H9 (cell line): ENCODE data around the gene TOP3B. TPM values are rescaled to one million over a fixed set of nuclear protein-coding genes. Genes with fewer than 3 reads are reported as not detected.

Experiments used
- DNase-seq: peaks from one replicate; pipeline ENCODE4 v3.0.0-alpha.2; 2017
- H2AFZ ChIP-seq: one replicate; pipeline ENCODE4 v1.6.1; 2013; ENCODE audit warnings: mild to moderate bottlenecking, low read length, control low read depth, moderate library complexity
- H2AK5ac ChIP-seq: 2 replicates; pipeline ENCODE4 v1.6.1; 2013; ENCODE audit warnings: low read length, control low read depth, mixed read lengths; ENCODE audit not compliant: insufficient read length
- H2BK120ac ChIP-seq: one replicate; pipeline ENCODE4 v1.6.1; 2013; ENCODE audit warnings: low read depth, mild to moderate bottlenecking, low read length, control low read depth, inconsistent platforms; ENCODE audit not compliant: poor library complexity, severe bottlenecking
- H2BK12ac ChIP-seq: 2 replicates; pipeline ENCODE4 v1.6.1; 2013; ENCODE audit warnings: low read length, control low read depth, mixed read lengths, low read depth; ENCODE audit not compliant: insufficient read length
- H2BK15ac ChIP-seq: 2 replicates; pipeline ENCODE4 v1.6.1; 2013; ENCODE audit warnings: low read depth, low read length, control low read depth
- H2BK20ac ChIP-seq: one replicate; pipeline ENCODE4 v1.6.1; 2013; ENCODE audit warnings: low read depth, mild to moderate bottlenecking, low read length, control low read depth, inconsistent platforms; ENCODE audit not compliant: poor library complexity, severe bottlenecking
- H2BK5ac ChIP-seq: 2 replicates; pipeline ENCODE4 v1.6.1; 2013; ENCODE audit warnings: low read length, control low read depth, mixed read lengths; ENCODE audit not compliant: insufficient read length
- H3K14ac ChIP-seq: 2 replicates; pipeline ENCODE4 v1.6.1; 2013; ENCODE audit warnings: low read length, control low read depth; ENCODE audit not compliant: insufficient read depth
- H3K18ac ChIP-seq: 2 replicates; pipeline ENCODE4 v1.6.1; 2013; ENCODE audit warnings: low read depth, mild to moderate bottlenecking, mixed read lengths, low read length, control low read depth; ENCODE audit not compliant: insufficient read length
- H3K23ac ChIP-seq: 2 replicates; pipeline ENCODE4 v1.6.1; 2013; ENCODE audit warnings: low read length, control low read depth, mixed read lengths, low read depth; ENCODE audit not compliant: insufficient read length
- H3K23me2 ChIP-seq: 2 replicates; pipeline ENCODE4 v1.6.1; 2013; ENCODE audit warnings: low read depth, mild to moderate bottlenecking, mixed read lengths, low read length, control low read depth; ENCODE audit not compliant: insufficient read length, poor library complexity, severe bottlenecking
- H3K27ac ChIP-seq: 2 replicates; pipeline ENCODE4 v1.5.1; 2013; ENCODE audit warnings: low read length, control low read depth, mixed read lengths, low read depth; ENCODE audit not compliant: insufficient read length
- H3K27me3 ChIP-seq: 2 replicates; pipeline ENCODE4 v1.6.1; 2013; ENCODE audit warnings: low read length, control low read depth, inconsistent platforms; ENCODE audit not compliant: insufficient read depth
- H3K4ac ChIP-seq: 2 replicates; pipeline ENCODE4 v1.6.1; 2013; ENCODE audit warnings: low read depth, mild to moderate bottlenecking, control low read depth, inconsistent platforms, low read length, moderate library complexity
- H3K4me1 ChIP-seq: 2 replicates; pipeline ENCODE4 v1.6.1; 2013; ENCODE audit warnings: low read length, control low read depth, inconsistent platforms; ENCODE audit not compliant: insufficient read depth
- H3K4me2 ChIP-seq: 2 replicates; pipeline ENCODE4 v1.6.1; 2013; ENCODE audit warnings: low read length, control low read depth, mixed read lengths; ENCODE audit not compliant: insufficient read length, insufficient read depth
- H3K56ac ChIP-seq: 2 replicates; pipeline ENCODE4 v1.6.1; 2013; ENCODE audit warnings: low read depth, mild to moderate bottlenecking, mixed read lengths, low read length, control low read depth; ENCODE audit not compliant: insufficient read length
- H3K79me1 ChIP-seq: 2 replicates; pipeline ENCODE4 v1.6.1; 2013; ENCODE audit warnings: low read depth, mild to moderate bottlenecking, moderate library complexity, low read length, control low read depth, inconsistent platforms; ENCODE audit not compliant: insufficient read depth, poor library complexity, severe bottlenecking
- H3K79me2 ChIP-seq: 2 replicates; pipeline ENCODE4 v1.6.1; 2013; ENCODE audit warnings: low read length, control low read depth, inconsistent platforms; ENCODE audit not compliant: insufficient read depth
- H3K9ac ChIP-seq: 2 replicates; pipeline ENCODE4 v1.6.1; 2013; ENCODE audit warnings: low read length, control low read depth, mixed read lengths; ENCODE audit not compliant: insufficient read length; ENCODE audit errors: extremely low read depth
- H3K9me3 ChIP-seq: one replicate; pipeline ENCODE4 v1.6.1; 2013; ENCODE audit warnings: low read depth, low read length, inconsistent platforms; ENCODE audit not compliant: control insufficient read depth
- H3T11ph ChIP-seq: one replicate; pipeline ENCODE4 v1.6.1; 2013; ENCODE audit warnings: mild to moderate bottlenecking, low read length, control low read depth, inconsistent platforms
- H4K20me1 ChIP-seq: one replicate; pipeline ENCODE4 v1.6.1; 2013; ENCODE audit not compliant: control insufficient read depth, insufficient read length, insufficient read depth
- H4K5ac ChIP-seq: 2 replicates; pipeline ENCODE4 v1.6.1; 2013; ENCODE audit warnings: low read depth, mild to moderate bottlenecking, mixed read lengths, low read length, control low read depth; ENCODE audit not compliant: insufficient read length
- H4K8ac ChIP-seq: replicated peaks from 2 replicates; pipeline ENCODE4 v1.6.1; 2013; ENCODE audit warnings: low read length, control low read depth, mixed read lengths, low read depth; ENCODE audit not compliant: insufficient read length
- H4K91ac ChIP-seq: 2 replicates; pipeline ENCODE4 v1.6.1; 2013; ENCODE audit warnings: low read depth, mild to moderate bottlenecking, moderate library complexity, mixed read lengths, low read length, control low read depth; ENCODE audit not compliant: insufficient read length
- H3K27ac Mint-ChIP-seq, 3 experiments: 2 replicates in 2 of 3; 3 replicates in 1 of 3; pipeline ENCODE4 v1.8.0; 2020 to 2021; ENCODE audit warnings: mixed read lengths in 3 of 3, mild to moderate bottlenecking in 1 of 3, moderate library complexity in 1 of 3
- H3K27me3 Mint-ChIP-seq: 2 replicates; pipeline ENCODE4 v1.8.0; 2021; ENCODE audit warnings: low read depth, mild to moderate bottlenecking, moderate library complexity, mixed read lengths
- H3K36me3 Mint-ChIP-seq, 3 experiments: 2 replicates in 2 of 3; 3 replicates in 1 of 3; pipeline ENCODE4 v1.8.0; 2020 to 2021; ENCODE audit warnings: low read depth in 3 of 3, mixed read lengths in 3 of 3; ENCODE audit not compliant: insufficient read depth in 1 of 3
- H3K4me1 Mint-ChIP-seq, 2 experiments: 2 replicates each; pipeline ENCODE4 v1.8.0; 2020; ENCODE audit warnings: mixed read lengths in 2 of 2
- H3K4me3 Mint-ChIP-seq, 2 experiments: 2 replicates in 1 of 2; 3 replicates in 1 of 2; pipeline ENCODE4 v1.8.0; 2020 to 2021; ENCODE audit warnings: mild to moderate bottlenecking in 2 of 2, mixed read lengths in 2 of 2, moderate library complexity in 1 of 2
- H3K9me3 Mint-ChIP-seq, 2 experiments: 2 replicates in 1 of 2; 3 replicates in 1 of 2; pipeline ENCODE4 v1.8.0; 2020; ENCODE audit warnings: mild to moderate bottlenecking in 2 of 2, mixed read lengths in 2 of 2, moderate library complexity in 1 of 2
- WGBS: extraction: QIAGEN DNeasy Blood & Tissue Kit; methylation state at CpG from one replicate; pipeline ENCODE4 v1.1.7; 2013; ENCODE audit warnings: missing lambda C conversion rate, low lambda C conversion rate, mixed read lengths; ENCODE audit not compliant: insufficient read length; ENCODE audit errors: extremely low coverage; 5-methylcytosine and 5-hydroxymethylcytosine counted together
- total RNA-seq: library from RNA; stranded (reverse); gene quantifications from 2 replicates; pipeline ENCODE4 v1.2.1, GENCODE V29; 2021
- TF ChIP-seq, protein P1 (sequence below): fragments of 200-600 bp; sonication (generic); conservative IDR thresholded peaks from 3 replicates; pipeline ENCODE4 v1.8.0; 2021; ENCODE audit warnings: antibody characterized with exemption, mild to moderate bottlenecking

TOP3B gene
- total RNA-seq, 1 experiment from 2014 or later: 55.2 TPM

DNA sequence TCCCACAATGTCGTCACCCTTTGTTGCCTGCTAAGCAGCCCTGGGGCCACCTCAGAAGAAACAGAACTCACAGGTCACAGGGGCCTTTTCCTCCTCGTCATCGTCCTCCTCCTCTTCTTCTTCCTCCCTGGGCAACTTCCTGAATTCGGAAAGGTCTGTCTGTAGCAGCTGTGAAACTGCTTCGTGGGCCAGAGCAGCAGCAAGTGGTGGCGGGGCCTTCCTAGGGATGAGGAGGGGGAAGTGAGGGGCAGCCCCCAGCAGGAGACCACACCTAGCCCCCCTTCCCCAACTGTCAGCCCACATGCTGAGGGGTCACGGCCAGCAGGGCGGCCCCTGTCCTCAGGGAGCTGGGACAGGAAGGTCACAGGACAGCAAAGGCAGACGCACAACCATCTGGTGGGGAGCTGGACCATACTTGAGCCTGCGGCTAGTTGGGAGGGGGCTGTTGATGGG is 43.1 kb downstream of the TOP3B start:
- H2BK120ac ChIP-seq: no peak overlapping the region
- H3K4me1 ChIP-seq: no peaks in the 10 kb centered on the region
- H3K23ac ChIP-seq: no peak overlapping the region
- peaks cover 6 to 14% (median 8%) of the 10 kb centered on the region in 3 experiments; a peak in 6 of 7 replicates for H3K36me3 Mint-ChIP-seq
- TF ChIP-seq, protein P1, sequence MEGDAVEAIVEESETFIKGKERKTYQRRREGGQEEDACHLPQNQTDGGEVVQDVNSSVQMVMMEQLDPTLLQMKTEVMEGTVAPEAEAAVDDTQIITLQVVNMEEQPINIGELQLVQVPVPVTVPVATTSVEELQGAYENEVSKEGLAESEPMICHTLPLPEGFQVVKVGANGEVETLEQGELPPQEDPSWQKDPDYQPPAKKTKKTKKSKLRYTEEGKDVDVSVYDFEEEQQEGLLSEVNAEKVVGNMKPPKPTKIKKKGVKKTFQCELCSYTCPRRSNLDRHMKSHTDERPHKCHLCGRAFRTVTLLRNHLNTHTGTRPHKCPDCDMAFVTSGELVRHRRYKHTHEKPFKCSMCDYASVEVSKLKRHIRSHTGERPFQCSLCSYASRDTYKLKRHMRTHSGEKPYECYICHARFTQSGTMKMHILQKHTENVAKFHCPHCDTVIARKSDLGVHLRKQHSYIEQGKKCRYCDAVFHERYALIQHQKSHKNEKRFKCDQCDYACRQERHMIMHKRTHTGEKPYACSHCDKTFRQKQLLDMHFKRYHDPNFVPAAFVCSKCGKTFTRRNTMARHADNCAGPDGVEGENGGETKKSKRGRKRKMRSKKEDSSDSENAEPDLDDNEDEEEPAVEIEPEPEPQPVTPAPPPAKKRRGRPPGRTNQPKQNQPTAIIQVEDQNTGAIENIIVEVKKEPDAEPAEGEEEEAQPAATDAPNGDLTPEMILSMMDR: no peak
- H3K4me1 Mint-ChIP-seq: peaks cover 2 to 8% of the 10 kb centered on the region in 2 experiments
- no peak overlapping the region for H2BK12ac ChIP-seq
- no peak overlapping the region for H3T11ph ChIP-seq
- peaks cover 2% of the 10 kb centered on the region for H4K20me1 ChIP-seq
- peak overlapping the region in 1 of 3 experiments; percentile 1; a peak in 2 of 7 replicates for H3K27ac Mint-ChIP-seq
- DNase-seq: no peak
- no peaks in the 10 kb centered on the region for H3K79me1 ChIP-seq
- H3K27me3 Mint-ChIP-seq: no peaks in the 10 kb centered on the region; the same call in 1 of the 2 replicates
- H3K9me3 ChIP-seq: no peaks in the 10 kb centered on the region
- no peak overlapping the region for H3K14ac ChIP-seq
- no peak overlapping the region for H2BK15ac ChIP-seq
- no peak overlapping the region for H3K4me2 ChIP-seq
- H4K8ac ChIP-seq: no peak overlapping the region
- H3K18ac ChIP-seq: no peak overlapping the region
- no peaks in the 10 kb centered on the region for H3K27me3 ChIP-seq
- no CpG with 5 or more reads among the region's 10 CpGs for WGBS
- H3K4ac ChIP-seq: no peak overlapping the region
- H3K79me2 ChIP-seq: no peaks in the 10 kb centered on the region
- no peak overlapping the region for H2AFZ ChIP-seq
- no peak overlapping the region for H4K5ac ChIP-seq
- H2AK5ac ChIP-seq: no peak overlapping the region
- H3K9ac ChIP-seq: no peak overlapping the region
- H2BK5ac ChIP-seq: no peak overlapping the region
- H3K4me3 Mint-ChIP-seq: no peak overlapping the region
- H4K91ac ChIP-seq: no peak overlapping the region
- no peak overlapping the region for H3K27ac ChIP-seq
- no peak overlapping the region for H2BK20ac ChIP-seq
- H3K23me2 ChIP-seq: peaks cover 4% of the 10 kb centered on the region
- no peak overlapping the region for H3K56ac ChIP-seq
- H3K9me3 Mint-ChIP-seq: no peaks in the 10 kb centered on the region
